Ramos (cell line): ENCODE measurements around the gene CPOX.
"Not testable (repeated sequence)": the region's sequence is repeated elsewhere in the genome, so short reads cannot be mapped to it uniquely, and the experiment has no call there.

Source experiments
- in situ Hi-C: fragments of 300-500 bp; cut with MboI; formaldehyde crosslinking; loops from one replicate; pipeline ENCODE4 v1.14.3; 2022; ENCODE audit warnings: low sequenced_read_pairs; ENCODE audit not compliant: unreplicated experiment

The CPOX gene

GRCh38 chr3:98567666-98568270 lies 25.6 kb downstream of the CPOX start:
- in situ Hi-C loops, result no loop called here

- in situ Hi-C loops, result no loop called here
Measured at GRCh38 chr3:98565843-98566242, 27.6 kb downstream of the CPOX start.

- in situ Hi-C loops, result no loop called here
Measured at GRCh38 chr3:98565237-98565643, 28.2 kb downstream of the CPOX start.

- in situ Hi-C loops, result no loop called here
Measured at GRCh38 chr3:98564282-98565005, 29.0 kb downstream of the CPOX start.

- in situ Hi-C loops, result no loop called here
Measured at GRCh38 chr3:98563661-98564281, 29.6 kb downstream of the CPOX start.

- in situ Hi-C loops, result no loop called here
Measured at GRCh38 chr3:98561727-98562521, 31.5 kb downstream of the CPOX start.

GRCh38 chr3:98560911-98561310 lies 32.5 kb downstream of the CPOX start:
- in situ Hi-C loops, result no loop called here

GRCh38 chr3:98559769-98560168 lies 33.6 kb downstream of the CPOX start:
- in situ Hi-C loops, result not testable (repeated sequence)

- in situ Hi-C loops, result no loop called here
Measured at GRCh38 chr3:98558100-98558827, 35.1 kb downstream of the CPOX start.

GRCh38 chr3:98557324-98558010 lies 35.9 kb downstream of the CPOX start:
- in situ Hi-C loops, result no loop called here

GRCh38 chr3:98556164-98557130 lies 37.0 kb downstream of the CPOX start:
- in situ Hi-C loops, result no loop called here

- in situ Hi-C loops, result no loop called here
Measured at GRCh38 chr3:98555025-98555379, 38.4 kb downstream of the CPOX start.

GRCh38 chr3:98554580-98554979 lies 38.8 kb downstream of the CPOX start:
- in situ Hi-C loops, result no loop called here

GRCh38 chr3:98553753-98554152 lies 39.7 kb downstream of the CPOX start:
- in situ Hi-C loops, result no loop called here

GRCh38 chr3:98553021-98553563 lies 40.3 kb downstream of the CPOX start:
- in situ Hi-C loops, result no loop called here

- in situ Hi-C loops, result no loop called here
Measured at GRCh38 chr3:98552232-98553020, 41.0 kb downstream of the CPOX start.

- in situ Hi-C loops, result no loop called here
Measured at GRCh38 chr3:98551754-98552153, 41.7 kb downstream of the CPOX start.

- in situ Hi-C loops, result no loop called here
Measured at GRCh38 chr3:98551236-98551635, 42.2 kb downstream of the CPOX start.
